ENCODE results near the gene NSMCE1. TPM values are rescaled to one million over a fixed set of nuclear protein-coding genes. Genes with fewer than 3 reads are reported as not detected.

NSMCE1 gene
- total RNA-seq, 1 experiment from 2014 or later = 19.3 TPM

- Histone ChIP-seq H2BK120ac (ENCODE audit: low read depth, low read length, poor library complexity, severe bottlenecking) (no peak overlapping the region), H4K5ac (ENCODE audit: insufficient read length, low read depth, low read length) (no peak overlapping the region), H3K23me2 (ENCODE audit: insufficient read length, low read depth, low read length, poor library complexity, severe bottlenecking) (no peaks in the 10 kb centered on the region), H3K9me3 (ENCODE audit: control insufficient read depth, low read depth, low read length) (no peaks in the 10 kb centered on the region), H3K4ac (ENCODE audit: low read depth, low read length) (no peak overlapping the region), H2AFZ (ENCODE audit: low read length) (no peak overlapping the region), H2BK20ac (ENCODE audit: low read depth, low read length, poor library complexity, severe bottlenecking) (no peak overlapping the region), H3K14ac (ENCODE audit: insufficient read depth, low read length) (no peak overlapping the region), H3K4me1 (ENCODE audit: insufficient read depth, low read length) (0 out of 2 replicates have a peak, but pooled peaks cover 2% of the 10 kb centered on the region), H3K4me2 (ENCODE audit: insufficient read depth, insufficient read length, low read length) (no peak overlapping the region), H3K79me1 (ENCODE audit: insufficient read depth, low read depth, low read length, poor library complexity, severe bottlenecking) (no peaks in the 10 kb centered on the region), H2BK15ac (ENCODE audit: low read depth, low read length) (no peak overlapping the region), H2BK5ac (ENCODE audit: insufficient read length, low read length) (no peak overlapping the region), H4K20me1 (ENCODE audit: control insufficient read depth, insufficient read depth, insufficient read length) (no peaks in the 10 kb centered on the region), H3K27ac (ENCODE audit: insufficient read length, low read depth, low read length) (no peak overlapping the region), H3K27me3 (ENCODE audit: insufficient read depth, low read length) (no peaks in the 10 kb centered on the region), H4K91ac (ENCODE audit: insufficient read length, low read depth, low read length) (no peak overlapping the region), H3K23ac (ENCODE audit: insufficient read length, low read depth, low read length) (no peak overlapping the region), H4K8ac (replicated peaks; ENCODE audit: insufficient read length, low read depth, low read length) (no peak overlapping the region), H3T11ph (ENCODE audit: low read length) (no peak overlapping the region), H2AK5ac (ENCODE audit: insufficient read length, low read length) (no peak overlapping the region), H3K18ac (ENCODE audit: insufficient read length, low read depth, low read length) (no peak overlapping the region), H2BK12ac (ENCODE audit: insufficient read length, low read depth, low read length) (no peak overlapping the region), H3K56ac (ENCODE audit: insufficient read length, low read depth, low read length) (no peak overlapping the region), H3K9ac (ENCODE audit: extremely low read depth, insufficient read length, low read length) (no peak overlapping the region), H3K79me2 (ENCODE audit: insufficient read depth, low read length) (no peaks in the 10 kb centered on the region)
- DNase-seq = no peak
- H3K9me3 Mint-ChIP-seq = no peaks in the 10 kb centered on the region
- peaks cover 2 to 4% of the 10 kb centered on the region in 2 experiments for H3K4me1 Mint-ChIP-seq
- H3K27me3 Mint-ChIP-seq (ENCODE audit: low read depth) = no peaks in the 10 kb centered on the region
- no CpG with 5 or more reads among the region's 19 CpGs for WGBS (ENCODE audit: extremely low coverage, insufficient read length, low lambda C conversion rate)
- H3K27ac Mint-ChIP-seq = no peak overlapping the region
- H3K36me3 Mint-ChIP-seq (ENCODE audit: insufficient read depth in 1 of 3, low read depth in 3 of 3) = peaks cover 5 to 34% (median 30%) of the 10 kb centered on the region in 3 experiments; a peak in 6 of 7 replicates
- no peak overlapping the region for H3K4me3 Mint-ChIP-seq
- no peak for TF ChIP-seq CTCF (conservative IDR thresholded peaks at IDR 0.05)
These were observed 54.2 kb downstream of the NSMCE1 start for GRCh38 chr16:27214084-27214961.

All from H9 (cell line).